GM19324 (cell line): ENCODE measurements around the gene COMMD6.

Source experiments
- ATAC-seq: cut with Tn5 transposase; IDR thresholded peaks from one replicate; pipeline ENCODE4 v1.9.1; 2021; ENCODE audit warnings: mild to moderate bottlenecking, moderate library complexity; ENCODE audit not compliant: unreplicated experiment, low FRiP score

Gene COMMD6

DNA sequence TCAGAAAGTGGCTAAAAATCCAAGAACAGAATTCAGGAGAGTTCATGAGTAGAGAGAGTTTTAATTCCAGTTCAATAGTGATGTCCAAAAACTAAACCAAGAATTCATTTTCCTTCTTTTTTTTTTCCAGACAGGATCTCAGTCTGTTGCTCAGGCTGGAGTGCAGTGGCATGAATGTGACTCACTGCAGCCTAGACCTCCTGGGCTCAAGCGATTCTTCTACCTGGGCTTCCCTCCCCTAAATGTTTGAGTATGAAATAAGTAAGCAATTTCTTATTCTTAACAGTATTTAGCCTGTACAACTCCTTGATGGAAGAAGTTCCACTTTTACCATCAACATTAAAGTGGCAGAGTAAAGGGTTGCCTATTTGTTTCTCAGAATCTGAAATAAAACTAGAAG, 3.8 kb downstream of the COMMD6 start:
- no peak for ATAC-seq

DNA sequence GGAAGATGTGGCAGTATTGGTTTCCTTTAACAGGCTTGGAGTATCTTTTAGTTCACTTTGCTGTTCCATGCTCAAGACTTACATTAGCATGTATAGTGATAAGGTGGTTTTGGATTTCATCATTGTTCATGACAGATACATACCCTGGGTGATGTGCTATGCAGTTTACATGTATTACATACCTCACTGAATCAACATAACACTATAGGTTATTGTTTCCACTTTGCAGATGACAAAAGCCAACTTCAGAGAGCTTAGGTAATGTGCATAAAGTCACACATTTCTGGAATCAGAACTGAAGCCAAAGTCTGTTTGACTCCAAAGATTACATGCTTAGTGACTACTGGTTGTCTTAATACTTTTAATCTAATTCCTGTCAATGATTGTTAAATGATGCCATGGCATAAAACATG, 7.1 kb downstream of the COMMD6 start:
- no peak for ATAC-seq

- no peak for ATAC-seq
Measured at GRCh38 chr13:75521956-75522355, 15.7 kb downstream of the COMMD6 start.

GRCh38 chr13:75518439-75519088, 19.1 kb downstream of the COMMD6 start:
- ATAC-seq: no peak

GRCh38 chr13:75514080-75514995, 23.3 kb downstream of the COMMD6 start:
- no peak for ATAC-seq

DNA sequence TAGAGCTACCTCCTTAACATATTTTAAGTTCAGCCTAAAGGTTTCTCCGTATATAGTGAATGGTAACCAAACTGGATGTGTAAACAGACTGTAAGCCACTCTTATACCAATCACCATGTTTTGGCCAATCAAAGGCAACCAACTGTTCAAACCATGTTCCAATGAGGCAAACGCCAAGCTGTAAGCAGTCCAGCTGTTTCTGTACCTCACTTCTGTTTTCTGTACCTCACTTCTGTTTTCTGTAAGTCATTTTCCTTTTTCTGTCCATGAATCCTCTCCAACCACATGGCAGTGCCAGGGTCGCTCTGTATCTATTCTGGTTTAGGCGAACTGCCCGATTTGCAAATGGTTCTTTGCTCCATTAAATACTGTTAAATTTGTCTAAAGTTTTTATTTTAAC, 24.4 kb downstream of the COMMD6 start:
- ATAC-seq: no peak

DNA sequence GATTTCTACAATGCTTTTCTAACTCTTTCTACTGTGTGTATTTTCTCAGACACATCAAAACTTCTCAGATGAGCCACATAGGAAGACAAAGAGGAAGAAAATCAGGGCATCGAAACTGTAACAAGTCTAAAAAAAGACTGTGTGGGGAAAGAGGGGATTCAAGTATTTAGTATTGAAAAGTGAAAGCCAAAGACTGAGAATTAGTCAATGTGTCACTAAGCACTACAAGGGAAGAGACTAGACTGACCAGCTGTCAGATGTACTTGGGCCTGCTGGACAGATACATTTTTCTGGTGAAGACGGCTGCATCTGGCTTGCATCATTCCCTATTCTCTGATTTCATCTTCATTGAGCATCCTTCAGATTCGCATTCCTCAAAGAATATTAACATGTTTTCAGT, 25.4 kb downstream of the COMMD6 start:
- peak; percentile 81 for ATAC-seq

- no peak for ATAC-seq
Measured at GRCh38 chr13:75511051-75511625, 26.5 kb downstream of the COMMD6 start.

DNA sequence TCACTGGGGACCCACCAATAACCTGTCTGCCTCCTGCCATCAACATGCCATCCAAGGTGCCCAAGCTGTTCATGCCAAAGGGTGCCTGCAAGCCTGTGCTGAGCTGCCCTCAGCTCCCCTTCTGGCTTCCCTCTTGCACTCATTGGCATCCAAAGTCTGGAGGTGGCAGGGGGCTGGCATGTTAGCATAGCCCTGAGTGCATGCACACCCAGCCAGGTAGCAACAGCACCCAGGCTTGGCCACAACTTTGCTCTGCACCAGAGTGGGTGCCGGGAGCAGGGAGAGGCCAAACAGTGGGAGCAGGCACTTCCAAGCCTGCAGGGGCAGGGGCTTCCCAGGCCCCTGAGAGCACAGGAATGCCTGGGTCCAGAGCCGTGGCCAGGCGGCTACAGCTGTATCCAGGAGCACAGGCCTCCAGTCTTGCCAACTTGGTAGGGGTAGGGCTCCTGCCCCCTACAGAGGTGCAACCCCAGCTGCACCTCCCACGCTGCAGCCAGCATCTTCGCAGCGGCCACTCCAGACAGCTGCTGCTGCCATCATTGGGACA, 29.6 kb downstream of the COMMD6 start:
- ATAC-seq: no peak

- no peak for ATAC-seq
Measured at GRCh38 chr13:75507027-75508001, 30.3 kb downstream of the COMMD6 start.

GRCh38 chr13:75506018-75506417, 31.6 kb downstream of the COMMD6 start:
- no peak for ATAC-seq

DNA sequence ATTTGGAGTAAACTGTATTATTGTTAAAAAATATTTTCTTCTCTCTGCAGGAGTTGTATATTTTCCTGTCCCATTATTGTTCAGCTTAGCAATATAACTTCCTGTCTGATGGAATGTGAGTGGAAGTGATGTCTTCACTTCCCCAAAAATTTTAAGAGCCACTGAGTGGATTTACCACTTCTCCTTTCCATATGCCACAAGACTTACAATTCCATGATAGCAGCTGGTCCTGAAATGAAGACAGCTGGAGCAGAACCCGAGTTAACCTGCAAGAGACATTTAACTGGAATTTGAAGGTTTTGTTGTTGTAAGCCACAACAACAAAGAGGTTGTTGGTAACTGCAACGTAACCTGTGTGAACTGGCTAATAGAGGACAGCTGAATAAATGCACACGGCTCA, 32.3 kb downstream of the COMMD6 start:
- no peak for ATAC-seq

- ATAC-seq: no peak
Measured at GRCh38 chr13:75495938-75496337, 41.7 kb downstream of the COMMD6 start.

DNA sequence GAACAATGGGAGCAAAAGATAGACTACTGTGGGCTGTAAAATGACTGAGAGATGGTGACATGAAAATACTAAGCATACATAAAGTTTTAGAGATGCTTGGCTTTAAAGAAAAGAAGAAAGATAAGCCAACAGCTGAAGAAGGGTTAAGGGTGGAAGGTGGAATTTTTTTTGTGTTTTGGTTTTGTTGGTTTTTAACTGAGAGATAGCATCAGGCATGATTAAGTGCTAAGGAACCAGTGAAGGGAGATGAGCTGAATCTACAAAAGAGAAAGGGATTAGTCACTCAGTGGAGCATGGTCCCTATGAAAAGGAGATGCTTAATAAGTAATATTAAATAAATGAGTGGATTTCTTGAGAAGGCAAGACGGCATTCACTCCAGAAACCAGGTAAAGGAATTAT, 43.1 kb downstream of the COMMD6 start:
- ATAC-seq: no peak

GRCh38 chr13:75493156-75493555, 44.5 kb downstream of the COMMD6 start:
- no peak for ATAC-seq

GRCh38 chr13:75492389-75492788, 45.3 kb downstream of the COMMD6 start:
- ATAC-seq: no peak

DNA sequence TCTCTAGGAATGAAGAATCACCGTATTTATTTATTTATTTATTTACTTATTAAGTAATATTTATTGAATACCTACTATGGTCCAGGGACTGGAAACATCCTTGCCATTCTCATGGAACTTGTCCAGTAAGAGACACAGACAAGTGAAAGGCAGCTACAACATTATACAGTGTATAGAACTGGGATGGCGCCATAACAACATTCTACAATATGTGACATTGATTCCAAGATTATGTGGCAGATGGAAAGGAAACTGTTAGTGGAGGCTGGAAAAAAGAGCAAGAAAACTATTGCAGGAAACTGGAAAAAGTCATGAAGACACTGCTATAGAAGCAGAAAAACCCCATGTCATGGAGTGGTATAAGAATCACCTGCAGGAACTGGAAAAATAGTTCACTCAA, 46.3 kb downstream of the COMMD6 start:
- no peak for ATAC-seq

- peak; percentile 74 for ATAC-seq
Measured at GRCh38 chr13:75489502-75490263, 48.0 kb downstream of the COMMD6 start.
